ENCODE results near the gene KCNN1. TPM values are rescaled to one million over a fixed set of nuclear protein-coding genes. Genes with fewer than 3 reads are reported as not detected.

KCNN1 gene
- total and polyA plus RNA-seq, 2 experiments from 2014 or later = 2.2 to 29.8 TPM

- H3K4me1 Mint-ChIP-seq = no peaks in the 10 kb centered on the region; the same call in 2 of the 3 replicates
Observed at GRCh38 chr19:18008814-18009213, 41.9 kb downstream of the KCNN1 start.

GRCh38 chr19:18009412-18010066, 42.6 kb downstream of the KCNN1 start:
- 0 out of 2 replicates have a peak, but pooled peaks cover 6% of the 10 kb centered on the region for H3K27me3 ChIP-seq (ENCODE audit: insufficient read depth)
- H3K4me3 ChIP-seq = no peak overlapping the region
- no peaks in the 10 kb centered on the region for H3K36me3 ChIP-seq (ENCODE audit: insufficient read depth)
- H3K4me2 ChIP-seq = no peak overlapping the region
- no peak overlapping the region for H3K4me3 Mint-ChIP-seq
- no peak overlapping the region for H2AFZ ChIP-seq
- peaks cover 11% of the 10 kb centered on the region for H3K27me3 Mint-ChIP-seq (ENCODE audit: insufficient read depth, low read depth, poor library complexity)
- peaks cover 3% of the 10 kb centered on the region; the same call in 2 of the 3 replicates for H3K36me3 Mint-ChIP-seq (ENCODE audit: low read depth)
- H3F3A ChIP-seq (replicated peaks; ENCODE audit: low read depth) = no peaks in the 10 kb centered on the region
- DNase-seq (ENCODE audit: low spot score) = no peak
- H3K27ac ChIP-seq (ENCODE audit: low read depth) = no peak overlapping the region
- no peaks in the 10 kb centered on the region for H4K20me1 ChIP-seq (replicated peaks; ENCODE audit: insufficient read depth)
- H3K79me2 ChIP-seq (replicated peaks; ENCODE audit: insufficient read depth) = no peaks in the 10 kb centered on the region
- H3K9me2 ChIP-seq (ENCODE audit: insufficient read depth) = no peaks in the 10 kb centered on the region
- no peak overlapping the region for H3K27ac Mint-ChIP-seq
- H3K9me3 Mint-ChIP-seq = peaks cover 7% of the 10 kb centered on the region; the same call in 2 of the 3 replicates
- no peaks in the 10 kb centered on the region; the same call in 1 of the 2 replicates for H3K4me1 ChIP-seq (ENCODE audit: insufficient read depth)
- no peak for ATAC-seq
- H3K4me1 Mint-ChIP-seq = no peaks in the 10 kb centered on the region; the same call in 2 of the 3 replicates
- TF ChIP-seq EZH2phosphoT487 (IDR thresholded peaks at IDR 0.05; ENCODE audit: unreplicated experiment) (no peak), EZH2 (IDR thresholded peaks at IDR 0.05; ENCODE audit: low read depth, unreplicated experiment) (no peak), STAT1 (IDR thresholded peaks at IDR 0.05; ENCODE audit: unreplicated experiment) (no peak), CREB1 (CRISPR knock-in tag; IDR thresholded peaks at IDR 0.05; ENCODE audit: low read depth) (no peak), ETS1 (IDR thresholded peaks at IDR 0.05) (no peak), ZNF114 (CRISPR knock-in tag; IDR thresholded peaks at IDR 0.05) (no peak), ZNF462 (CRISPR knock-in tag; IDR thresholded peaks at IDR 0.05) (no peak), JUNB (IDR thresholded peaks at IDR 0.05; ENCODE audit: unreplicated experiment) (no peak), REST (IDR thresholded peaks at IDR 0.05; ENCODE audit: unreplicated experiment) (no peak)

More at GRCh38 chr19:18008814-18009213, 41.9 kb downstream of the KCNN1 start:
- H3K79me2 ChIP-seq (replicated peaks; ENCODE audit: insufficient read depth) = no peaks in the 10 kb centered on the region
- H3F3A ChIP-seq (replicated peaks; ENCODE audit: low read depth) = no peaks in the 10 kb centered on the region
- no peak overlapping the region for H2AFZ ChIP-seq
- peaks cover 3% of the 10 kb centered on the region; the same call in 2 of the 3 replicates for H3K36me3 Mint-ChIP-seq (ENCODE audit: low read depth)
- H3K27me3 Mint-ChIP-seq (ENCODE audit: insufficient read depth, low read depth, poor library complexity) = peaks cover 11% of the 10 kb centered on the region
- H3K9me3 Mint-ChIP-seq = peaks cover 7% of the 10 kb centered on the region; the same call in 2 of the 3 replicates
- no peaks in the 10 kb centered on the region for H3K9me2 ChIP-seq (ENCODE audit: insufficient read depth)
- no peaks in the 10 kb centered on the region; the same call in 1 of the 2 replicates for H3K4me1 ChIP-seq (ENCODE audit: insufficient read depth)
- no peak overlapping the region for H3K4me3 ChIP-seq
- H3K27ac ChIP-seq (ENCODE audit: low read depth) = no peak overlapping the region
- 0 out of 2 replicates have a peak, but pooled peaks cover 6% of the 10 kb centered on the region for H3K27me3 ChIP-seq (ENCODE audit: insufficient read depth)
- peak overlapping the region; percentile 47; the same call in 1 of the 3 replicates for H3K4me3 Mint-ChIP-seq
- ATAC-seq (no peak), DNase-seq (ENCODE audit: low spot score) (no peak)
- no peak overlapping the region for H3K27ac Mint-ChIP-seq
- no peaks in the 10 kb centered on the region for H3K36me3 ChIP-seq (ENCODE audit: insufficient read depth)
- TF ChIP-seq STAT1 (IDR thresholded peaks at IDR 0.05; ENCODE audit: unreplicated experiment) (no peak), EZH2 (IDR thresholded peaks at IDR 0.05; ENCODE audit: low read depth, unreplicated experiment) (no peak)
- no peak overlapping the region for H3K4me2 ChIP-seq
- no peaks in the 10 kb centered on the region for H4K20me1 ChIP-seq (replicated peaks; ENCODE audit: insufficient read depth)
